Neuronal stem cell (in vitro differentiated cells): ENCODE results near the gene TTC4.

ENCODE experiments used
- DNase-seq: peaks from one replicate; pipeline ENCODE4 v3.0.0-alpha.2; 2013; ENCODE audit warnings: low spot score
- H2AFZ ChIP-seq: one replicate; pipeline ENCODE4 v1.6.1; 2013; ENCODE audit warnings: mild to moderate bottlenecking, low read length, inconsistent platforms
- H2AK5ac ChIP-seq: 2 replicates; pipeline ENCODE4 v1.6.1; 2013; ENCODE audit warnings: low read depth, mild to moderate bottlenecking, inconsistent platforms, low read length, moderate library complexity, mixed read lengths
- H2BK120ac ChIP-seq: 2 replicates; pipeline ENCODE4 v1.6.1; 2013; ENCODE audit warnings: low read depth, mild to moderate bottlenecking, inconsistent platforms, low read length, moderate library complexity, mixed read lengths
- H2BK12ac ChIP-seq: one replicate; pipeline ENCODE4 v1.6.1; 2013; ENCODE audit warnings: low read length, inconsistent platforms
- H2BK15ac ChIP-seq: 2 replicates; pipeline ENCODE4 v1.6.1; 2013; ENCODE audit warnings: mild to moderate bottlenecking, low read length, inconsistent platforms, mixed read lengths
- H2BK5ac ChIP-seq: one replicate; pipeline ENCODE4 v1.6.1; 2013; ENCODE audit warnings: inconsistent platforms, mild to moderate bottlenecking, low read length, moderate library complexity
- H3K14ac ChIP-seq: one replicate; pipeline ENCODE4 v1.6.1; 2013; ENCODE audit warnings: low read length, inconsistent platforms
- H3K18ac ChIP-seq: 2 replicates; pipeline ENCODE4 v1.6.1; 2013; ENCODE audit warnings: low read length, inconsistent platforms
- H3K23ac ChIP-seq: 2 replicates; pipeline ENCODE4 v1.6.1; 2013; ENCODE audit warnings: low read depth, mild to moderate bottlenecking, mixed read lengths, low read length, inconsistent platforms; ENCODE audit not compliant: poor library complexity
- H3K27ac ChIP-seq: replicated peaks from 3 replicates; pipeline ENCODE4 v1.5.1; 2013; ENCODE audit warnings: low read length, inconsistent platforms
- H3K27me3 ChIP-seq, 3 experiments: 2 replicates each; pipeline ENCODE4 v1.6.1; 2013; ENCODE audit warnings: low read length in 3 of 3, mild to moderate bottlenecking in 2 of 3, inconsistent platforms in 1 of 3, low read depth in 1 of 3, mixed read lengths in 1 of 3, moderate library complexity in 1 of 3; ENCODE audit not compliant: control insufficient read depth in 3 of 3, insufficient read depth in 3 of 3
- H3K36me3 ChIP-seq, 2 donors: replicated peaks in 1 of 2; 2 replicates each; pipeline ENCODE4 v1.6.1; 2013; ENCODE audit warnings: low read length in 2 of 2; ENCODE audit not compliant: control insufficient read depth in 2 of 2, insufficient read depth in 2 of 2
- H3K4ac ChIP-seq: 2 replicates; pipeline ENCODE4 v1.6.1; 2013; ENCODE audit warnings: inconsistent platforms, mild to moderate bottlenecking, low read length, moderate library complexity
- H3K4me1 ChIP-seq, 2 donors: 1 replicate in 1 of 2; 2 replicates in 1 of 2; pipeline ENCODE4 v1.6.1; 2013; ENCODE audit warnings: low read length in 2 of 2, low read depth in 1 of 2; ENCODE audit not compliant: control insufficient read depth in 2 of 2, insufficient read depth in 1 of 2
- H3K4me2 ChIP-seq: one replicate; pipeline ENCODE4 v1.6.1; 2013; ENCODE audit warnings: mild to moderate bottlenecking, low read length, inconsistent platforms; ENCODE audit not compliant: insufficient read depth, poor library complexity, severe bottlenecking
- H3K4me3 ChIP-seq, 2 donors: 2 replicates each; pipeline ENCODE4 v1.5.1; 2013; ENCODE audit warnings: low read length in 2 of 2, mild to moderate bottlenecking in 2 of 2, inconsistent platforms in 1 of 2, moderate library complexity in 1 of 2
- H3K79me1 ChIP-seq: one replicate; pipeline ENCODE4 v1.6.1; 2013; ENCODE audit warnings: low read depth, mild to moderate bottlenecking, inconsistent platforms, low read length, moderate library complexity
- H3K9ac ChIP-seq: one replicate; pipeline ENCODE4 v1.6.1; 2013; ENCODE audit warnings: mild to moderate bottlenecking, low read depth, low read length, inconsistent platforms; ENCODE audit not compliant: poor library complexity
- H3K9me3 ChIP-seq, 2 donors: replicated peaks in 1 of 2; 2 replicates each; pipeline versions ENCODE3 to v1.6.1; 2013; ENCODE audit warnings: low read length in 2 of 2, mild to moderate bottlenecking in 2 of 2, inconsistent platforms in 1 of 2, low read depth in 1 of 2, mixed read lengths in 1 of 2, moderate library complexity in 1 of 2; ENCODE audit not compliant: control insufficient read depth in 2 of 2, insufficient read depth in 1 of 2
- H4K8ac ChIP-seq: one replicate; pipeline ENCODE4 v1.6.1; 2013; ENCODE audit warnings: low read depth, mild to moderate bottlenecking, inconsistent platforms, low read length, moderate library complexity
- H4K91ac ChIP-seq: one replicate; pipeline ENCODE4 v1.6.1; 2013; ENCODE audit warnings: low read length, low read depth, mild to moderate bottlenecking, inconsistent platforms; ENCODE audit not compliant: poor library complexity
- WGBS, 2 donors: extraction: QIAGEN DNeasy Blood & Tissue Kit; methylation state at CpG; one replicate each; pipeline ENCODE4 v1.1.7; 2013; ENCODE audit warnings: missing lambda C conversion rate in 2 of 2, mixed read lengths in 1 of 2; ENCODE audit not compliant: insufficient read length in 2 of 2, insufficient replicate concordance in 1 of 2; ENCODE audit errors: extremely low coverage in 2 of 2; 5-methylcytosine and 5-hydroxymethylcytosine counted together

The TTC4 gene

GRCh38 chr1:54744696-54745095 lies 29.0 kb downstream of the TTC4 start:
- WGBS, 2 donors, result no CpG with 5 or more reads among the region's 3 CpGs
- Histone ChIP-seq H2BK12ac (no peak overlapping the region), H3K79me1 (no peaks in the 10 kb centered on the region), H3K4ac (no peak overlapping the region), H3K14ac (no peak overlapping the region), H4K8ac (no peak overlapping the region), H3K4me2 (no peak overlapping the region), H3K9ac (no peak overlapping the region), H3K4me3 (no peak overlapping the region), H2AK5ac (no peak overlapping the region), H2AFZ (no peak overlapping the region), H3K27ac (no peak overlapping the region), H2BK15ac (no peak overlapping the region), H4K91ac (no peak overlapping the region), H3K18ac (no peak overlapping the region), H3K9me3 (no peaks in the 10 kb centered on the region), H2BK5ac (no peak overlapping the region), H3K4me1 (no peaks in the 10 kb centered on the region), H2BK120ac (no peak overlapping the region), H3K36me3 (peaks cover 28 to 43% of the 10 kb centered on the region in 2 donors), H3K23ac (no peak overlapping the region), H3K27me3 (peaks cover 0 to 6% (median 0%) of the 10 kb centered on the region in 3 experiments)
- DNase-seq, result no peak

- H3K4ac ChIP-seq, result no peak overlapping the region
- WGBS, 2 donors, result no CpG with 5 or more reads among the region's 6 CpGs
- H3K27ac ChIP-seq, result no peak overlapping the region
- no peak for DNase-seq
- peaks cover 25 to 37% of the 10 kb centered on the region in 2 donors for H3K36me3 ChIP-seq
- no peak overlapping the region for H3K4me2 ChIP-seq
- H3K4me1 ChIP-seq, result no peaks in the 10 kb centered on the region
- no peak overlapping the region for H2BK12ac ChIP-seq
- H3K9me3 ChIP-seq, result no peaks in the 10 kb centered on the region
- no peak overlapping the region for H3K14ac ChIP-seq
- no peak overlapping the region for H3K4me3 ChIP-seq
- H3K23ac ChIP-seq, result peak overlapping the region; percentile 32
- peaks cover 0 to 6% (median 0%) of the 10 kb centered on the region in 3 experiments for H3K27me3 ChIP-seq
- H2BK15ac ChIP-seq, result no peak overlapping the region
- H3K18ac ChIP-seq, result no peak overlapping the region
- no peak overlapping the region for H4K91ac ChIP-seq
- no peak overlapping the region for H2BK5ac ChIP-seq
- H4K8ac ChIP-seq, result no peak overlapping the region
- H2AFZ ChIP-seq, result no peak overlapping the region
- H2AK5ac ChIP-seq, result peak overlapping the region; percentile 22
- no peaks in the 10 kb centered on the region for H3K79me1 ChIP-seq
- no peak overlapping the region for H2BK120ac ChIP-seq
- H3K9ac ChIP-seq, result peak overlapping the region; percentile 61
These were observed 29.6 kb downstream of the TTC4 start for GRCh38 chr1:54745274-54745673.

DNA sequence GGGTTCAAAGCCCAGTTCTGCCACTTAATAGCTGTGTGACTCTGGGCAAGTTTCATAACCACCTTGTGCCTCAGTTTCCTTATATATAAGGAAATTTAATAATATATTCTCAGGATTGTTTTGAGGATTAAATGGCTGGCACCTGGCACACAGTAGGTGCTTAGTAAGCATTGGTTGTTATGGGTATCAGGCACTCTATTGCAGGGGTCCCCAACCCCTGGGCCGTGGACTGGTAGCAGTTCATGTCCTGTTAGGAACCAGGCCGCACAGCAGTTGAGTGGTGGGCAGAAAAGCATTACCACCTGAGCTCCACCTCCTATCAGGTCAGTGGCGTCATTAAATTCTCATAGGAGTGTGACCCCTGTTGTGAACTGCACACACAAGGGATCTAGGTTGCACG lies 30.2 kb downstream of the TTC4 start:
- Histone ChIP-seq H2BK12ac (no peak overlapping the region), H3K79me1 (no peaks in the 10 kb centered on the region), H3K9me3 (no peaks in the 10 kb centered on the region), H3K23ac (no peak overlapping the region), H3K4ac (no peak overlapping the region), H4K91ac (no peak overlapping the region), H3K9ac (no peak overlapping the region), H2AFZ (no peak overlapping the region), H3K14ac (no peak overlapping the region), H3K27me3 (peaks cover 0 to 6% (median 0%) of the 10 kb centered on the region in 3 experiments), H3K27ac (no peak overlapping the region), H3K4me1 (no peaks in the 10 kb centered on the region), H3K4me2 (no peak overlapping the region), H2BK15ac (no peak overlapping the region), H3K4me3 (no peak overlapping the region), H4K8ac (no peak overlapping the region), H3K18ac (no peak overlapping the region), H2AK5ac (no peak overlapping the region), H2BK5ac (no peak overlapping the region), H3K36me3 (peaks cover 19 to 32% of the 10 kb centered on the region in 2 donors), H2BK120ac (no peak overlapping the region)
- no CpG with 5 or more reads among the region's 4 CpGs for WGBS, 2 donors
- DNase-seq, result no peak

- no CpG with 5 or more reads among the region's 14 CpGs for WGBS, 2 donors
- Histone ChIP-seq H2BK15ac (no peak overlapping the region), H3K4me3 (no peak overlapping the region), H3K23ac (no peak overlapping the region), H3K18ac (no peak overlapping the region), H3K27me3 (peaks cover 0 to 6% (median 0%) of the 10 kb centered on the region in 3 experiments), H3K9me3 (no peaks in the 10 kb centered on the region), H4K91ac (no peak overlapping the region), H3K36me3 (peaks cover 3 to 9% of the 10 kb centered on the region in 2 donors), H4K8ac (no peak overlapping the region), H2AK5ac (no peak overlapping the region), H3K4me2 (no peak overlapping the region), H3K27ac (no peak overlapping the region), H3K14ac (peak overlapping the region; percentile 25), H2BK120ac (no peak overlapping the region), H3K4me1 (no peaks in the 10 kb centered on the region), H3K79me1 (no peaks in the 10 kb centered on the region), H2BK5ac (no peak overlapping the region), H2AFZ (no peak overlapping the region), H2BK12ac (no peak overlapping the region), H3K9ac (no peak overlapping the region), H3K4ac (no peak overlapping the region)
- no peak for DNase-seq
These were observed 32.6 kb downstream of the TTC4 start for GRCh38 chr1:54748094-54748835.
